Measurements from ENCODE around the gene ERBB4.

- TF ChIP-seq POU2F2 (IDR thresholded peaks at IDR 0.05; ENCODE audit: low read depth, low read length) = no peak
- TF ChIP-seq POLR2A (IDR thresholded peaks at IDR 0.05; ENCODE audit: low read depth, low read length) = no peak
- no peak for TF ChIP-seq TAF1 (IDR thresholded peaks at IDR 0.05; ENCODE audit: low read depth, low read length)
- TF ChIP-seq POLR2AphosphoS5 (IDR thresholded peaks at IDR 0.05; ENCODE audit: low read depth, low read length) = no peak
- no peak for TF ChIP-seq SPI1 (IDR thresholded peaks at IDR 0.05; ENCODE audit: low read depth, low read length)
- TF ChIP-seq PAX5 (IDR thresholded peaks at IDR 0.05; ENCODE audit: insufficient read depth, low read length, severe bottlenecking) = no peak
Observed at GRCh38 chr2:212345966-212346365, 192.6 kb downstream of the ERBB4 start.

Measured in GM12891 (cell line).